Mammary epithelial cell (primary cell): ENCODE measurements around the gene IL26.

Source experiments
- CTCF ChIP-seq, 2 donors: IDR thresholded peaks in 1 of 2; conservative IDR thresholded peaks in 1 of 2; 2 replicates each; pipeline ENCODE4 v1.5.1; 2011 to 2012; ENCODE audit warnings: inconsistent platforms in 2 of 2, low read length in 2 of 2, mild to moderate bottlenecking in 2 of 2, control low read depth in 1 of 2, low read depth in 1 of 2; ENCODE audit not compliant: insufficient read depth in 1 of 2; ENCODE audit errors: extremely low read depth in 1 of 2
- EZH2 ChIP-seq: IDR thresholded peaks from 2 replicates; pipeline ENCODE4 v1.6.1; 2012; ENCODE audit warnings: low read length, inconsistent platforms, borderline replicate concordance

- TF ChIP-seq CTCF (conservative IDR thresholded peaks at IDR 0.05 in 1 of 2, IDR thresholded peaks at IDR 0.05 in 1 of 2; ENCODE audit: extremely low read depth in 1 of 2, insufficient read depth in 1 of 2, low read depth in 1 of 2, low read length in 2 of 2) (no peak), EZH2 (no peak)
These were observed 19.2 kb downstream of the IL26 start for GRCh38 chr12:68206446-68206845.
